ENCODE results near the gene CSNK1D. TPM values are rescaled to one million over a fixed set of nuclear protein-coding genes. Genes with fewer than 3 reads are reported as not detected.

Gene CSNK1D
- total and polyA plus RNA-seq, 5 donors from 2014 or later = 41.2 to 333 (median 49.0) TPM

- peaks cover 56% of the 10 kb centered on the region for H3K4me1 ChIP-seq (ENCODE audit: control insufficient read depth, insufficient read depth, low read length, poor library complexity, severe bottlenecking)
- H3K27ac ChIP-seq (ENCODE audit: insufficient read depth, low read length, poor library complexity, severe bottlenecking) = no peak overlapping the region
- no peak for DNase-seq
- no peak for ATAC-seq (ENCODE audit: low read depth in 2 of 2)
- Mint-ChIP-seq H3K27ac (peak overlapping the region in 2 of 3 donors; percentile 25 to 32), H3K4me1 (peaks cover 0 to 35% (median 17%) of the 10 kb centered on the region in 4 donors), H3K27me3 (no peaks in the 10 kb centered on the region), H3K4me3 (peak overlapping the region in 1 of 4 donors; percentile 69), H3K9me3 (no peaks in the 10 kb centered on the region), H3K36me3 (no peaks in the 10 kb centered on the region)
- H3K36me3 ChIP-seq (ENCODE audit: control insufficient read depth, insufficient read depth, low read length) = no peaks in the 10 kb centered on the region
- no peaks in the 10 kb centered on the region for H3K27me3 ChIP-seq (ENCODE audit: control insufficient read depth, insufficient read depth, low read length)
- no peaks in the 10 kb centered on the region for H3K9me3 ChIP-seq (ENCODE audit: control insufficient read depth in 2 of 2, low read length in 2 of 2)
- no peak overlapping the region for H3K4me3 ChIP-seq (ENCODE audit: low read depth, low read length)
Measured at GRCh38 chr17:82234211-82235055, 39.1 kb downstream of the CSNK1D start.

- peak overlapping the region; percentile 33 for H3K27ac ChIP-seq (ENCODE audit: insufficient read depth, low read length, poor library complexity, severe bottlenecking)
- H3K4me3 Mint-ChIP-seq = peak overlapping the region in 2 of 4 donors; percentile 27 to 69
- no peak overlapping the region for H3K4me3 ChIP-seq (ENCODE audit: low read depth, low read length)
- peak overlapping the region in 1 of 3 donors; percentile 15 for H3K27ac Mint-ChIP-seq
- H3K9me3 Mint-ChIP-seq = no peaks in the 10 kb centered on the region
- H3K9me3 ChIP-seq (ENCODE audit: control insufficient read depth in 2 of 2, low read length in 2 of 2) = no peaks in the 10 kb centered on the region
- H3K36me3 Mint-ChIP-seq = no peaks in the 10 kb centered on the region
- no peak for ATAC-seq (ENCODE audit: low read depth in 2 of 2)
- DNase-seq = no peak
- H3K4me1 ChIP-seq (ENCODE audit: control insufficient read depth, insufficient read depth, low read length, poor library complexity, severe bottlenecking) = peaks cover 54% of the 10 kb centered on the region
- H3K4me1 Mint-ChIP-seq = peaks cover 0 to 29% (median 11%) of the 10 kb centered on the region in 4 donors
- H3K27me3 ChIP-seq (ENCODE audit: control insufficient read depth, insufficient read depth, low read length) = no peaks in the 10 kb centered on the region
- H3K36me3 ChIP-seq (ENCODE audit: control insufficient read depth, insufficient read depth, low read length) = no peaks in the 10 kb centered on the region
- no peaks in the 10 kb centered on the region for H3K27me3 Mint-ChIP-seq
Measured at GRCh38 chr17:82232876-82233785, 40.4 kb downstream of the CSNK1D start.

- Histone ChIP-seq H3K27ac (ENCODE audit: insufficient read depth, low read length, poor library complexity, severe bottlenecking) (no peak overlapping the region), H3K36me3 (ENCODE audit: control insufficient read depth, insufficient read depth, low read length) (no peaks in the 10 kb centered on the region), H3K4me1 (ENCODE audit: control insufficient read depth, insufficient read depth, low read length, poor library complexity, severe bottlenecking) (peaks cover 57% of the 10 kb centered on the region), H3K9me3 (ENCODE audit: control insufficient read depth in 2 of 2, low read length in 2 of 2) (no peaks in the 10 kb centered on the region), H3K27me3 (ENCODE audit: control insufficient read depth, insufficient read depth, low read length) (no peaks in the 10 kb centered on the region), H3K4me3 (ENCODE audit: low read depth, low read length) (no peak overlapping the region)
- Mint-ChIP-seq H3K27me3 (no peaks in the 10 kb centered on the region), H3K4me3 (no peak overlapping the region), H3K4me1 (peaks cover 0 to 25% (median 12%) of the 10 kb centered on the region in 4 donors), H3K27ac (no peak overlapping the region), H3K9me3 (no peaks in the 10 kb centered on the region), H3K36me3 (no peaks in the 10 kb centered on the region)
- DNase-seq (no peak), ATAC-seq (ENCODE audit: low read depth in 2 of 2) (no peak)
Measured at GRCh38 chr17:82232322-82232820, 41.1 kb downstream of the CSNK1D start.

GRCh38 chr17:82231562-82232321, 41.8 kb downstream of the CSNK1D start:
- H3K4me3 Mint-ChIP-seq = no peak overlapping the region
- no peak overlapping the region for H3K27ac Mint-ChIP-seq
- DNase-seq (peak in 1 of 3 donors; percentile 31), ATAC-seq (ENCODE audit: low read depth in 2 of 2) (no peak)
- H3K36me3 ChIP-seq (ENCODE audit: control insufficient read depth, insufficient read depth, low read length) = no peaks in the 10 kb centered on the region
- H3K36me3 Mint-ChIP-seq = no peaks in the 10 kb centered on the region
- H3K4me3 ChIP-seq (ENCODE audit: low read depth, low read length) = no peak overlapping the region
- H3K27me3 Mint-ChIP-seq = no peaks in the 10 kb centered on the region
- no peaks in the 10 kb centered on the region for H3K9me3 Mint-ChIP-seq
- H3K9me3 ChIP-seq (ENCODE audit: control insufficient read depth in 2 of 2, low read length in 2 of 2) = no peaks in the 10 kb centered on the region
- peak overlapping the region; percentile 60 for H3K27ac ChIP-seq (ENCODE audit: insufficient read depth, low read length, poor library complexity, severe bottlenecking)
- no peaks in the 10 kb centered on the region for H3K27me3 ChIP-seq (ENCODE audit: control insufficient read depth, insufficient read depth, low read length)
- H3K4me1 Mint-ChIP-seq = peaks cover 0 to 25% (median 13%) of the 10 kb centered on the region in 4 donors
- H3K4me1 ChIP-seq (ENCODE audit: control insufficient read depth, insufficient read depth, low read length, poor library complexity, severe bottlenecking) = peaks cover 56% of the 10 kb centered on the region

GRCh38 chr17:82231312-82231561, 42.3 kb downstream of the CSNK1D start:
- DNase-seq (no peak), ATAC-seq (ENCODE audit: low read depth in 2 of 2) (no peak)
- Mint-ChIP-seq H3K36me3 (no peaks in the 10 kb centered on the region), H3K4me1 (peaks cover 0 to 23% (median 11%) of the 10 kb centered on the region in 4 donors), H3K27ac (no peak overlapping the region), H3K4me3 (no peak overlapping the region), H3K9me3 (no peaks in the 10 kb centered on the region), H3K27me3 (no peaks in the 10 kb centered on the region)
- Histone ChIP-seq H3K27me3 (ENCODE audit: control insufficient read depth, insufficient read depth, low read length) (no peaks in the 10 kb centered on the region), H3K27ac (ENCODE audit: insufficient read depth, low read length, poor library complexity, severe bottlenecking) (peak overlapping the region; percentile 60), H3K36me3 (ENCODE audit: control insufficient read depth, insufficient read depth, low read length) (no peaks in the 10 kb centered on the region), H3K9me3 (ENCODE audit: control insufficient read depth in 2 of 2, low read length in 2 of 2) (no peaks in the 10 kb centered on the region), H3K4me1 (ENCODE audit: control insufficient read depth, insufficient read depth, low read length, poor library complexity, severe bottlenecking) (peaks cover 51% of the 10 kb centered on the region), H3K4me3 (ENCODE audit: low read depth, low read length) (no peak overlapping the region)

GRCh38 chr17:82230609-82231311, 42.7 kb downstream of the CSNK1D start:
- Mint-ChIP-seq H3K27ac (no peak overlapping the region), H3K9me3 (no peaks in the 10 kb centered on the region), H3K36me3 (no peaks in the 10 kb centered on the region), H3K4me3 (no peak overlapping the region), H3K4me1 (peaks cover 0 to 19% (median 9%) of the 10 kb centered on the region in 4 donors), H3K27me3 (no peaks in the 10 kb centered on the region)
- no peak overlapping the region for H3K4me3 ChIP-seq (ENCODE audit: low read depth, low read length)
- no peaks in the 10 kb centered on the region for H3K9me3 ChIP-seq (ENCODE audit: control insufficient read depth in 2 of 2, low read length in 2 of 2)
- DNase-seq (peak in 2 of 3 donors; percentile 57 to 59), ATAC-seq (ENCODE audit: low read depth in 2 of 2) (peak; percentile 13 to 35)
- peak overlapping the region; percentile 60 for H3K27ac ChIP-seq (ENCODE audit: insufficient read depth, low read length, poor library complexity, severe bottlenecking)
- H3K27me3 ChIP-seq (ENCODE audit: control insufficient read depth, insufficient read depth, low read length) = no peaks in the 10 kb centered on the region
- peaks cover 46% of the 10 kb centered on the region for H3K4me1 ChIP-seq (ENCODE audit: control insufficient read depth, insufficient read depth, low read length, poor library complexity, severe bottlenecking)
- no peaks in the 10 kb centered on the region for H3K36me3 ChIP-seq (ENCODE audit: control insufficient read depth, insufficient read depth, low read length)
